ENCODE results near the gene DNAJB4.

DNA sequence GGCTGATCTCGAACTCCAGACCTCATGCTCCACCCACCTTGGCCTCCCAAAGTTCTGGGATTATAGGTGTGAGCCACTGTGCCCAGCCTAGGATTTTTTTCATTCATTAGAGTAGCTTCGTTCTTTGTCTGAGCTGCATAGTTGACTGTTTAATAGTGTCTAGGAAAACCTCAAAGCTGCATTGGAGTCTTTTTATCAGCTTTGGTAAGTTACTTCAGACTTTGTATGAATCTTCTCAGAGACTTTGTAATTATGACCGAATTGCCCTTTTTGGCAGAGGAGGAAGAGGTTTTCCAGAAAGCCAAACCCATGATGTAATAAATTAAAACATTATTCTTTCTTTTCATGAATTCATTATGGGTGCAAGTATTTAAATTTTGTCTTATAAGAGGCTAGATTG, 5.1 kb downstream of the DNAJB4 start:
- TF ChIP-seq CTCF (IDR thresholded peaks at IDR 0.05) (no peak), EZH2phosphoT487 (IDR thresholded peaks at IDR 0.05) (no peak), EZH2 (IDR thresholded peaks at IDR 0.05) (no peak)
